ENCODE data around the gene KRT13.

Gene KRT13

GRCh38 chr17:41524261-41524660, 18.8 kb upstream of the KRT13 start:
- no peak for DNase-seq (ENCODE audit: low read depth)
- TF ChIP-seq, protein P1, sequence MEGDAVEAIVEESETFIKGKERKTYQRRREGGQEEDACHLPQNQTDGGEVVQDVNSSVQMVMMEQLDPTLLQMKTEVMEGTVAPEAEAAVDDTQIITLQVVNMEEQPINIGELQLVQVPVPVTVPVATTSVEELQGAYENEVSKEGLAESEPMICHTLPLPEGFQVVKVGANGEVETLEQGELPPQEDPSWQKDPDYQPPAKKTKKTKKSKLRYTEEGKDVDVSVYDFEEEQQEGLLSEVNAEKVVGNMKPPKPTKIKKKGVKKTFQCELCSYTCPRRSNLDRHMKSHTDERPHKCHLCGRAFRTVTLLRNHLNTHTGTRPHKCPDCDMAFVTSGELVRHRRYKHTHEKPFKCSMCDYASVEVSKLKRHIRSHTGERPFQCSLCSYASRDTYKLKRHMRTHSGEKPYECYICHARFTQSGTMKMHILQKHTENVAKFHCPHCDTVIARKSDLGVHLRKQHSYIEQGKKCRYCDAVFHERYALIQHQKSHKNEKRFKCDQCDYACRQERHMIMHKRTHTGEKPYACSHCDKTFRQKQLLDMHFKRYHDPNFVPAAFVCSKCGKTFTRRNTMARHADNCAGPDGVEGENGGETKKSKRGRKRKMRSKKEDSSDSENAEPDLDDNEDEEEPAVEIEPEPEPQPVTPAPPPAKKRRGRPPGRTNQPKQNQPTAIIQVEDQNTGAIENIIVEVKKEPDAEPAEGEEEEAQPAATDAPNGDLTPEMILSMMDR (IDR thresholded peaks at IDR 0.05; ENCODE audit: control insufficient read depth, extremely low read depth, insufficient read depth), result no peak
- H3K4me3 ChIP-seq (ENCODE audit: low read depth, low read length), result no peak overlapping the region

DNA sequence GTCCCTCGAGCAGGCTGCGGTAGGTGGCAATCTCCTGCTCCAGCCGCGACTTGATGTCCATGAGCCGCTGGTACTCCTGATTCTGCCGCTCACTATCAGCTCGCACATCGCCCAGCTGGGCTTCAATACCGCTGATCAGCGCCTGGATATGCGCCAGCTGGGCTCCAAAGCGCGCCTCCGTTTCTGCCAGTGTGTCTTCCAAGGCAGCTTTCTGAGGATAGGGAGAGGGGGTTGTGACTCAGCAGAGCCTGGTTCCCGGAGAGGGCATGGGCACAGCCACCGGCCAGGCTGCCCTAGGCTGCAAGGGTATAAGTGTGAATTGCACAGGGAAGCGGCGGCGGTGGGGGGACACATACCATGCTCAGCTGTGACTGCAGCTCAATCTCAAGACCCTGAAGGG, 18.4 kb upstream of the KRT13 start:
- TF ChIP-seq, protein P1 (IDR thresholded peaks at IDR 0.05; ENCODE audit: control insufficient read depth, extremely low read depth, insufficient read depth), result no peak
- DNase-seq (ENCODE audit: low read depth), result no peak
- no peak overlapping the region for H3K4me3 ChIP-seq (ENCODE audit: low read depth, low read length)

- H3K4me3 ChIP-seq (ENCODE audit: low read depth, low read length), result no peak overlapping the region
- TF ChIP-seq, protein P1 (IDR thresholded peaks at IDR 0.05; ENCODE audit: control insufficient read depth, extremely low read depth, insufficient read depth), result no peak
- DNase-seq (ENCODE audit: low read depth), result no peak
Measured at GRCh38 chr17:41523225-41523593, 17.8 kb upstream of the KRT13 start.

DNA sequence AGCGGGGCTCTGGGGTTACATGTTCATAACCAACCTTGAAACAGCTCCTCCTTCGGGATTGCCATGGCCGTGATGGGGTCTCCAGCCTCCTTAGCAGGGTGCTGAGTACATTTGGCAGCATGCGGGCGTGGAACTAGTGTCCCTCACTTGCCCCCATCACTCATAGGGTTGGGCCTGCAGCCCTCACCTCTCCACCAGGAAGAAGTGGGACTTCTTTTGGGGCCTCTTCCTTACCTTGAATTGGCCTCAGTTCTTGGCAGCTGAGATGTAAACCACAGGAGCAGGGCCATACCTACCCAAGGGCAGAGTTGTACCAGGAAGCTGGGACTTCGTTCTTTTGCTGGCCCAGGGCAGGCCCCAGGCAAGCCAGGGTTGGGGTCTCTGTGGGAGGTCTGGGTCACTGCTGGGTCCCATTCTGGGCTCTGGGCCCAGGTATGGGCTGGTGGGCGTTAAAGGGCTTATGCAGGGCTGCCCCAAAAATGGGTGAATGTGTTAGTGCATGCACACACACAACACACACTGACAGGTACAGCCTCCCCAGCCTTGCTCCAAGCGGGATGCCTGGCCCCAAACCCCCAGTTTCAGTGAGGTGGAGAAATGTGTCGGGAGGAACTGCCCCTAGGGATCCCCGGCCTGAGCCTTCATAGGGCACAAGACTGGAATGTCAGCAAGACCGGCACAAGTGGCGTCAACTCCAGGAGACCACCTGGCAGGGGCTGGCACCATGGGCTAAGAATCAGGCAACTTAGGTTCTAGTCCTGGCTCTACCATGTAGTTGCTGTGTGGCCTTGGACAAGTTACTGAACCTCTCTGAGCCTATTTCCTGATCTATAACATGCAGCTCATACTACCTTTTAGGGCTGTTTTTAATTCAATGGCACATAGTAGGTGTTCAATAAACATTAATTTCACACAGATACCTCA, 17.2 kb upstream of the KRT13 start:
- TF ChIP-seq, protein P1 (IDR thresholded peaks at IDR 0.05; ENCODE audit: control insufficient read depth, extremely low read depth, insufficient read depth), result no peak
- H3K4me3 ChIP-seq (ENCODE audit: low read depth, low read length), result no peak overlapping the region
- no peak for DNase-seq (ENCODE audit: low read depth)

GRCh38 chr17:41521574-41522261, 16.3 kb upstream of the KRT13 start:
- TF ChIP-seq, protein P1 (IDR thresholded peaks at IDR 0.05; ENCODE audit: control insufficient read depth, extremely low read depth, insufficient read depth), result no peak
- DNase-seq (ENCODE audit: low read depth), result no peak
- no peak overlapping the region for H3K4me3 ChIP-seq (ENCODE audit: low read depth, low read length)

GRCh38 chr17:41520821-41521521, 15.6 kb upstream of the KRT13 start:
- TF ChIP-seq, protein P1 (IDR thresholded peaks at IDR 0.05; ENCODE audit: control insufficient read depth, extremely low read depth, insufficient read depth), result no peak
- DNase-seq (ENCODE audit: low read depth), result no peak
- no peak overlapping the region for H3K4me3 ChIP-seq (ENCODE audit: low read depth, low read length)
